Superior temporal gyrus (tissue), 1 donor: Measurements from ENCODE around the gene MTA2.
"Not testable (repeated sequence)": the region's sequence is repeated elsewhere in the genome, so short reads cannot be mapped to it uniquely, and the experiment has no call there.

Experiments used
- DNase-seq: peaks from one replicate; pipeline ENCODE4 v3.0.0-alpha.2; 2016; ENCODE audit errors: extremely low spot score

The MTA2 gene

DNA sequence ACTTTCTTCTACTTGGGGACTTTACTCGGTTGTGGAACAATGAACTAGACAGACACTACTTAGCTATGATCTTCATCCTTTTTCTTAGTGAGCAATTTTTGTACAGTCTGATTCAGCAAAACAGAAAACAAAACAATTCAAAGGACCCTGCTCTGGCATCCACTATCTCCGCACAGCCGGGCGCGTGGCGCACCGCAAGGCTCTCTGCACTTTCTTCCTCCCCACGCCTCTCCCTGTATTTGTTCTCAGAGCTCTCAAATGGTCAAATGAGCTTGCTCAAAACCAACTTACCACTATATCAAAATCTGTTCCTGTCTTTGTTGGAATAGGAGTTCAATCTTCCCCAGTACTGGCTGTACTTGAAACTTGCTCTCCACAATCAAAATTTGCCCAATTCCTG is 35.4 kb downstream of the MTA2 start:
- no peak for DNase-seq

DNA sequence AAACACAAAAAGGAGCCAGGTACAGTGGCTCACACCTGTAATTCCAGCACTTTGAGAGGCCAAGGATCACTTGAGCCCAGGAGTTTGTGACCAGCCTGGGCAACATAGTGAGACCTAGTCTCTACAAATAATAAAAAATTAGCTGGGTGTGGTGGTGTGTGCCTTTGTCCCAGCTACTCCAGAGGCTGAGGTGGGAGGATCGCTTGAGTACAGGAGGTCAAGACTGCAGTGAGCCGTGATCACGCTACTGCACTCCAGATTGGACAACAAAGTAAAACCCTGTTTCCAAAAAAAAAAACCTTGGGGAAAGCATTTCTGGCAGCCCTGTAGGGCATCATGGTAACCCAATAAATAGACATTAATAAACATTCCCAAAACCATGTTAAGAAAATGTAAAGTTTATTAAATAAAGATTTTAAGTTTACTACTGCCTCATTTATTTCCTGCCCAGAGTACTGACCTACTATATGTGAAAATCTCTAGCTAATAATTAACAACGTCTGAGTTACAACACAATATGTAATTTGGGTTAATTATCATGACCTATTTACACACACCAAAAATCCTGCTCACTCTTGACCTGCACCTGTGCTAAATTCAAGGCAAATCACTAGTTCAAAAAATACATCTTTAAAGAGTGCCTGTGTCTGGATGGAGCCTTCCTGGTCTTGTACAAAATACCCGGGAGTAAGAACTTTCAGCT is 36.4 kb downstream of the MTA2 start:
- DNase-seq, result no peak

DNA sequence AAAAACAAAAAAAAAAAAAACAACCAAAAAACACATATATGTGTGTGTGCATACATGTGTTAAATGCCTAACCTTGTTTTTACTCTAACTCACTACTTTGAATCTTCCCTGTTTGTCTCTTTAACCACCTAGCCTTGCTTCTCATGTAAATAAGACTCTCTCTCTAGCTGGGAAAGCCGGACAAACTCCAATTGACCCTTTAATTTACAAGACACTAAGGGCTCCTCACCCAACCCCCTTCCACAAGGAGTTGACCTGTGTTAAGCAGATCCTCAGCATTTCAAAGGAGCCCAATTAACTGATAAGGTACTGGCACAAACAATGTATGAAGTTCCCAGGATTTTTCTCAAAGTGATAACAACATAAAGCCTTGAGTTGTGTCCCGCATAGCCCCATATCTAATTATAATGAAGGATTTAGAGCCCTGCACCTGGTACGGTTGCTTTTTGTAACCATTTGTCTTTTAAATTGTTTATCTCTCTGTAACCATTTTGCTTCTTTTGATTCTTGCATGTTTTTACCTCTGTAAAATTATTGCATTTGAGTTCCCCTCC is 39.9 kb downstream of the MTA2 start:
- DNase-seq, result not testable (repeated sequence)

DNA sequence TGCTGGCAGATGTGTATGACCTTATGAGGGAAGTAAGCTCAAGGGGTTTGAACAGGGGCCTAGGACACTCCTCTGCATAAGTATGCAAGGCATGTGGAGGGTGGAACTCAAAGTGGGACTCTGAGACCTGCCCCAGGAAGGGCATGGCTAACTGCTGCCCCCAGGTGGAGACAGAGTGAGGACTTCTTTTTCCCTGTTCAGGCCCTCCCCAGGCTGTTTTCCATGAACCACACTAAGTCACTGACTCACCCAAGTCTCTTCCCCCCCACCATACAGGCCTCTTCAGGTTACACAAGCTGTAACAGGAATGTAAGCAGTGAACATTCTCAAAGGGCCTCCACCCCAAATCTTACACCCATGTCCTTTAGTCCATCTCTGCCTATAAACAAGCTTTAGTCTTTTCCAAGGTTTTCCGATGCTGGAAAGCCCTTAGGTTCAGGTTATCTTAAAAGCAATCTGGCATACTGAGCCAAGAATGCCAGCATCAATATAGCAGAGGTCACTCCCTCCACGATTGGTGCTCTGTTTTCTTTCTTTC is 41.0 kb downstream of the MTA2 start:
- peak; percentile 41 for DNase-seq

DNA sequence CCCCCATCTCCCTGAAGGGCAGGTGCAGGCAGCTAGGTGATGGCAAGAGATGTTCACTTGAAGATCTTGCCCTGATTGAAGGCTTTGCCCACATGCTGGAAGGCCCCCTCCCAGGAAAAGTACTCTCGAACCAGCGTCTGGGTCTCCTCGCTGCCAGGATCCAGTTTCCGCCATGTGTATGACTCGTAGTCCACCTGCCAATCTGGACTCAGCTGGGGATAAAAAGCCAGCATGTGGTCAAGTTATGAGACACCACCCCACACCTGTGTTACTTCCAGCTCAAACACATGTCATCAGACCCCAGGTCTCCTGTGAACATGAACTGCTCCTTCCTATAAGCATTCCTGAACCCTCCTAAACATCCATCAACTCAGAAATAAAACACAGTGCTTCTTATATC is 42.0 kb downstream of the MTA2 start:
- DNase-seq, result not testable (repeated sequence)

DNA sequence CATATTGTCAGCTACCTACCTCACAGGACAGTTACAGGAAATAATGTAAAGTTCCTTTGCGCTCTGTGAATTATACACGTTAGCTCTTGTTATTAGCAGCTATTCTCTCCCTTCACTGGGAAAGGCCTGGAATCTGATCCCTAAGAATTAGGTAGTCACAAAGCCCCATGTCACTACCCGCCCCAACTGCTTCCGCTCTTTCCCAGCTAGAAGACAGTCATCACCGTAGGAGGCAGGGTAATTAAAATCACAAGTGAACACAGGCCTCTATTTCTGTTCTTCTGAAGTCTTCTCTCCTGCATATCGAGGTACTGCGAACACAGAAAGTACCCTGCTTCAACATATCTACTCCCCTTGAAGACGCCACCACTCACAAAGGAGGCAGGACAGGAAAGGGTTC is 42.5 kb downstream of the MTA2 start:
- DNase-seq, result no peak

DNA sequence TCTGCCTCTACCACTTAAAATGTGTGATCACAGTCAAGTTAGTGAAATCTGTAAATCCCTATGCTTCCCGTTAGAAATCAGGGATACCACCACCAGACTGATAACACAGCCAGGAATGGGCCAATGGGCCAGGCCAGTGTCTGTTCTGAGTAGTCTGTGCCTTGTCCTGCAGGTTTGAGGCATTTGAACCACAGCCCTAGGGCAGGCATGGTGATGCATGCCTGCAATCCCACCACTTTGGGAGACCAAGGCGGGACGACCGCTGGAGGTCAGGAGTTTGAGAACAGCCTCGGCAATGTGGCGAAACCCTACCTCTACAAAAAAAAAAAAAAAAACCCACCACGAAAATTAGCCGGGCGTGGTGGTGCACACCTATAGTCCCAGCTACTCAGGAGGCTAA is 43.0 kb downstream of the MTA2 start:
- no peak for DNase-seq

DNA sequence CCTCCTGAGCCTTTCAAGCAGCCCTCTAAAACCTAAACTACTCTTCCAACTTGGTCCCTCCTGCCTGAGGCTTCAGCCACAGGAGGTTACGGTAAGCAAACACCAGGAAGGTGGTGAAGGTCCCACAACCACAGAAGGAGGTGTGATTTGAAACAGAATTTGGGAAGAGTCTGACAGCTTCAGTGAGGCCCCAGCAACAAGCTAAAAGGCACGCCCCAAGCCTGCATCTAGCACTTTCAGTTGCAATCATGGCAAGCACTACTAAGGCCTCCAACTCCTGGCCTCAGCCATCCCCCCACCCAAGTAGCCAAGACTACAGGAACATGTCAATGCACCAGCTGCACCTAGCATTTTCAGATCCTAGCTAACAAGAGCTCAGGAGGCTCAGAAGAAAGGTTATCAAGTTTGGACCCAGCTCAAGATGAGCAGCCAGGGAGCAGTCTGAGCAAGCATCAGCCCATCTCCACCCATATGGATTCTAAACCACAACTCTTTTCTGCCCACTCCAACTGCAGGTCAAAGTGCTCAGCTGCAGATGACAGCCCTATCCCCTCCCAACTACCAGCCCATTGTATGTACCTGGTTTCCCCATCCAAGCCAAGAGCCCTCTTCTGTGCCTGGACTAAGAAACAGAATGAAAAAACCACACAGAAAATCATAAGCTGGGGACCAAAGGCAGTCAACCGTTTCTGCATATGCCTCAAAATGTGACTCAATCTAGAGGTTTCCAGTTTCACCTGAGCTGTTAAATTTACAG is 44.6 kb downstream of the MTA2 start:
- no peak for DNase-seq

DNA sequence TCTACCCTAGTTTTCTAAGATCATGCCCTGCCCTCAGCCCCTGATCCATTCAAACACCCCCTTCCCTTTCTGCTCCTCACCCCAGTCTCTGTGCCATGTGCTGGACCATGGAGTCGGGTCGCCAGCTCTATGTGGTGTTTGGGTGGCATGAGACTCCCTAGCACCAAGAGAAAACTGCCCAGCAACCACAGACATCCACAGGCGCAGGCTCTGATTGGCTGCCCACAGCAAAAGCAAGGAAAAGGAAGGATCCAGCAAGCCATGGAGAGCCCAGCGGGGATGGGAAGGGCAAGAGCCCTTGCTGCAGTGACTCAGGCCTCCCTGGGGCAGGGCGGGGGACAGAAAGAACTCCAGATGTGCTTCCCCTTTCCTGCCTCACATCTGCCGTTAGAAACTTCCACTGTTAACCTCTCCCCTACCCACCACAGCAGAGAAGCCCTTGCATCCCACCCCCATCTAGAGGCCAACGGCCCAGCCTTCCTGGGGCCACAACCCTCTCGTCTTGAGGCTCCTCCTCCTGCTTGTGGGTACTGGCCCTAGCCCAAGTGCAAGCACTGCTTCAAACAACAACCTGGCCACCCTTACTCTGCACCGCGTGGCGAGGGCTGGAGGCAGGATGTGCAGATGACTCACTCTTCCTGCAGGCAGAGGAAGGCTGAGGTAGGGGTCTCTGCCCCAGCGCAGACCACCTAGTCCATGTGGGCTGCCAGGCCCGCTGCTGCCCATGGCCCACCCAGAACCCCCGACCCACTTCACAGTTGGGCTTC is 45.4 kb downstream of the MTA2 start:
- DNase-seq, result peak; percentile 66

DNA sequence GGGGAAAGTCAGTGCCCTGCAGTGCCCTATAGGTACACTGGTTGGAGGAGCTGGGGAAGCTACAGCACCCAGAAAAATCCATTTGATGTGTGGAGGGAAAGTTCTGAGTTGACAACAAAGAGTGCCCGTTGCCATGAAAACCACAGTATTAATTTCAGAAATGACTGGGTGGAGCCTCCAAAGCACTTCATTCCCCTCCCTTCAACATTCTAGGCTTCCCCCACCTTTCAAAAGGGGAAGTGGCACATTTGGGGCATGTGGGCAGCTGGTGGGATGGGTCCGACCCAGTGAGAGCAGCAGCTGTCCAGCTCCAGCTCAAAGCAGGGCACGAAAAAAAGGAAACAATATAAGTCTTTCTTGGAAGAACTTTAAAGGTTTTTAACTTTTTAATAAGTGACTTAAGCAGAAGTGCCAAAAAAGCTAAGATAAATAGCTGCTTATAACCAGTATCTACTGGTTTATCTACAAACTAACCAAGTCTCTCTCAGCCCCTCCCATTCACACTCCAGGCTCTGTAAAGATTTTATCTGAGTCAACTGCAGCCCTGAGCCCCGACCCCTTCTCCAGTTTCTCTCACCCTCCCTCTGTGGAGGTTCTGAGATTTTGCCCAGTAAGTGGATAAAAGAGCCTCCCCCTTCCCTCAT is 46.1 kb downstream of the MTA2 start:
- DNase-seq, result no peak

DNA sequence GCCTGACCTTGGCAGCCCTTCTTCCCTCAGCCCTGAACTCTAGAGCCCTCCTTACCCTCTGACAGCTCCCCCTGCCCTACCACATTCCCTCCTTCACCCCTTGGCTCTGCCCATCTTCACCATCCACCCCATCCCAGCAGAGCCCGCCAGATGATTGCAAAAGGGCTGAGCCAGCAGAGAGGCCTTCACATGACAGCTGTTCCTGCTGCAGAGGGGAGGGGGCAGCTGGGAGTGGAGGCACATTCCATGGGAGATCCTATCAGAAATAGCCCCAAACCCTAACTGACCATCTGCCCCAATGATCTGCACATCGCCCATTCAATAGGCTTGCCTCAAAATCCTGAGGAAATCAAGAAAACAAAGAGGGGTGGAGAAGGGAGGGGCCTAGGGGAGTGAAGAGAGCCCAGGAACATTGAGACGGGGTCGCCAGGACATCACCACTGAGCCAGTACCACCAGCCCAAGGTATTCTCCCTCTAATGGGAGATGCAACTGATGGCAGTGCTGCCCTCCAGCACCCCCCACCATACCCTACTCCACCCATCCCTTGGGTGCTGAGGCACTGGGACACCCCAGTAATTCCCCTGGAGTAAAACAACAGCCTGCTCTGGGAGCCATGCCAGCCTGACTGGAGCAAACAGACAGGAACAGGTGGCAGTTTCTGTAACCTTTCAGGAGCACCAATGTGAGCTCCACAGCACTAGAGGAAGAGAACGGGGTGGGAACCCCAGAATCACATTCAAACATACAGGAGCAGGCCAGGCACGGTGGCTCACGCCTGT is 47.1 kb downstream of the MTA2 start:
- DNase-seq, result no peak

DNA sequence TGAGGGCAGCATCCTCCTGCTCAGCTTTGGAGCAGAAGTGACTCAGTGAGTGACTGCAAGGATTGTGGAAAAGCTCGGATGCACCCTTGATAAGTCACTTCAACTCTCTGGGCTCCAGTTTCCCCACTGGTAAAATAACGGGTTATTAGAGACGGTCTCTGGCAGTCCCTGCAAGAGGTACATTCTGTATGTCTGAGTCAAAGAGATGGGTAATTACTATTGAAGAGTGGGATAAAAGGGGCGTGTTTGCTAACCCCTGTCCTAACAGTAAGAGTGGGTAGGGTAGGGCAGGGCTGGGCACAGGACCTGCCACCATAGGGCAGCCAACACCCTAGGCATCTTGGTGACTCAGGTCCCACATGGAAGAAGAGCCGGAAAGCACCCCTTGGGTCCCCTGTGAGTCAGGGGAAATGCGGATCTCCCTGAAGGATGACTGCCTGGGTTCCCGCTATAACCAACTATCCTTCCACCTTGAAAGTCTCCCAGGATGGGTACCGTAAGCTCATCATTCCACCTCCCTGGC is 47.8 kb downstream of the MTA2 start:
- no peak for DNase-seq

DNA sequence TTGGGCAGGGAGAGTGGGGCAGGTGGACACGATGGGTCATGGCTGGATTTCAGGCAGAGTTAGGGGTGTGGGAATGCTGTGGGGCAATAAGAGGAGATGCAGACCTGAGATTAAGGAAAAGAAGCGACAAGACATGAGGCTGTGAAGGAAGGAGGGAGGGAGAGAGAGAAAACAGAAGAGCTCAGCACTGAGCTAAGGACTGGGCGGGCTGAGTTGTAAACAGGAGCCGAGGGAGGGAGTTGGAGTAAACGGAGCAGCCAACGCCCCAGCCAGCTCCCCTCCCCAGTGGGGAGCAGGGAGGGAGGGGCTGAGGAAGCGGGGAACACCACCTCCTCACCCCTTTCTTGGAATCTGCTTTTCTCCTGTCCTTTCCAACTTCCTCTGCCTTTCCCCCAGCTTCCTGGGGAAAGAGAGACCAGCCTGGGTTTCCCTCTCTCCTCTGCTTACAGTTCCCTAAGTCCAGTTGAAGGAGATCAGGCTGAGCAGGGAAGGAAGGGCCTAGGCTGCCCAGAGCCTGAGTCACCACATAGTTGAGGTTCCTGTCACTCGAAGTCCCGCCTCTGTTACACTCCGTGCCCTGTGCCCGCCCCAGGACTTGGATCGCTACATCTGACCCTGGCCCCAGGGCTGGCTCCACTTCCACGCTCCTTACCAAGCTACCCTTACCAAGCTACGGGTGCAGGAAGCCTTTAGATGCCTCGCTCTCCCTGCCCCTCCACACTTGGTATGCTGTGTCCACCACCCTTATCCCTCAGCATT is 48.4 kb downstream of the MTA2 start:
- no peak for DNase-seq

DNA sequence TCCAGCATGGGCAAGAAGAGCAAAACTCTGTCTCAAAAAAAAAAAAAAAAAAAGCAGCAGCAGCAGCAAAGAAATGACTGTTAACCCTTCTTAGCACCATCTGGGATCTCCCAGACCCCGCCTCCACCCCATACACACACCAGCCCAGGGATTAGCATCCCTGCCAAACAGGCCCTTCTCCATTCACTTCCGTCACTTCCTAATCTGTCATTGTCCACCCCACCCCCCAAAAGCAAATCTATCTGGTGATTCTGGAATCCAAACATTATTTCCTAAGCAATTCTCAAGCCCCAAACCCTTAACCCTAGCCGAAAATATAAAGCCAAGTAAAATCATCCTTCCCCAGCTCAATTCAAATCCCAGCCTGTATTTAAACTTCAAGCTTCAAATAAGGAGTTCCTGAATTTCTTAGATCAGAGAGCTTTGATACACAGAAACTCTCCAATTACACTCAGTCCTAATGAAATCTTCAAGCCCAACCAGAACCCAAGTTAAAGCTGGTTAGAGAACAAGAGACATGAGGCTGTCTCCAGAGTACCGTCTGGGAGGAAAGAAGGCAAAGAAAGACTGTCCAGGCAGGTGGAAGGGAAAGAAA is 49.1 kb downstream of the MTA2 start:
- DNase-seq, result no peak

DNA sequence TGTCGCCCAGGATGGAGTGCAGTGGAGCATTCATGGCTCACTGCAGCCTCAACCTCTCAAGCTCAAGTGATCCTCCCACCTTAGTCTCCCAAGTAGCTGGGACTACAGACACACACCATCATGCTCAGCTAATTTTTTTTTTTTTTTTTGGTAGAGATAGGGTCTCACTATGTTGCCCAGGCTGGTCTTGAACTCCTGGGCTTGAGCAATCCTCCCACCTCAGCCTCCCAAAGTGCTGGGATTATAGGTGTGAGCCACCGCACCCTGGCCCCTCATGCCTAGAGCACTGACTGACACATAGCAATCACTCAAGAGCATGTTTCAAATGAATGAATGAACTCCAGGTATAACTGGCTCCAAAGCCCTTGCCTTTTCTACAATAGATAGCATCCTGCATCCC is 51.2 kb downstream of the MTA2 start:
- not testable (repeated sequence) for DNase-seq

DNA sequence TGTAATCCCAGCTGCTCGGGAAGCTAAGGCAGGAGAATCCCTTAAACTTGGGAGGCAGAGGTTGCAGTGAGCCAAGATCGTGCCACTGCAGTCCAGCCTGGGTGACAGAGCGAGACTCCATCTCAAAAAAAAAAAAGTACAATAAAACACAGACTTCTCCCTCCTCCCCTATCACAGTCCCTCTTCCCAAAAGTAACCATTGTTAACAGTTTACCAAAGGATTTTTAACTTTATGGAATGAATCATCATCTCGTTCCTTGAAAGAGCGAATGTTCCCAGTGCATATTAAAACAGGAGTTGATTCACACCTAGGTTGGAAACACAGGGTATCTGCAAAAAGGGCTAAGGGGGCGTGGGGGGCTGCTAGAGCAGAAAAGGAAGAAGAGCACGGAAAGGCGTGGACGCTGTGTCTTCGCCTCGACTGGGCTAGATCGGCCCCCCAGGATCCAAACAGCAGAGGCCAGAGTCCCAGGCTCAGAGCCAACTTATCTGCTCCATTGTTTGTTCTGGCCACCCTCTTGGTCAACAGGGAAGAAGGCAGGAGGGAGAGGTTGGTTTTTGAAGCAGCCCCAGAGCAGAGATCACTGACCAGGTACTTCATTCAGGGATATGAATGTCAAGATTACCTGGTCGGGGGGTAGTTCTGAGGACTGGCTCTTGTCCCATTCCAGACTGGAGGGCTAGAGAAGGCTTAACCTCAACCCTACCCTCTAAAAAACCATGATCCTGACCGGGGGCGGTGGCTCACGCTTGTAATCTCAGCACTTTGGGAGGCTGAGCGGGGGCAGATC is 52.9 kb downstream of the MTA2 start:
- DNase-seq, result no peak

DNA sequence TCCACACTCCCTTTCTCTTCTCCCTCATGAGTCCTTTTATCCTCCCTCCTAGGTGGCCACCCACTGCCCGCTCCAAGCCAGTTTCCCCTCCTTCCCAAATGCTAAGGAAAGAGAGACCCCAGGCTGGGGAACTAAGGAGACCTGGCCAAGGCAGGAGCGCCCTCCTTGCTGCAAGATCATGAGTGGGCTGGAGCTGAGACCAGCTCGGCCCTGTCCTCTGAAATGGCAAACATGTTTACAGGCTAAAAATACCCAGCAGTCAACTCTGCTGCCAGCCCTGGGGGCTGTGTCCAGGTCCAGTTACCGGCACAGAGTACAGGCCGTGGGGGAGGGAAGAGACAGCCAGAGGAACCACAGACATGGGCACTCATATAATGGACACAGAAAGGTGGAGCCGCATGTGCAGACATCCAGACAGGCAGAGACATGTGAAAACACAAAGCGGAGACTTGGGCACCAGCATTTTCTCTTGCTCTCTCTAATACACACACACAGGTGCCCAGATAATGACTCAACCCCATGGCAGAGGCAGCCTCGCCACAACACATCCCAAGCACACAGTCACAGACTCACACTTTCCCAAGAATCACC is 53.9 kb downstream of the MTA2 start:
- no peak for DNase-seq

DNA sequence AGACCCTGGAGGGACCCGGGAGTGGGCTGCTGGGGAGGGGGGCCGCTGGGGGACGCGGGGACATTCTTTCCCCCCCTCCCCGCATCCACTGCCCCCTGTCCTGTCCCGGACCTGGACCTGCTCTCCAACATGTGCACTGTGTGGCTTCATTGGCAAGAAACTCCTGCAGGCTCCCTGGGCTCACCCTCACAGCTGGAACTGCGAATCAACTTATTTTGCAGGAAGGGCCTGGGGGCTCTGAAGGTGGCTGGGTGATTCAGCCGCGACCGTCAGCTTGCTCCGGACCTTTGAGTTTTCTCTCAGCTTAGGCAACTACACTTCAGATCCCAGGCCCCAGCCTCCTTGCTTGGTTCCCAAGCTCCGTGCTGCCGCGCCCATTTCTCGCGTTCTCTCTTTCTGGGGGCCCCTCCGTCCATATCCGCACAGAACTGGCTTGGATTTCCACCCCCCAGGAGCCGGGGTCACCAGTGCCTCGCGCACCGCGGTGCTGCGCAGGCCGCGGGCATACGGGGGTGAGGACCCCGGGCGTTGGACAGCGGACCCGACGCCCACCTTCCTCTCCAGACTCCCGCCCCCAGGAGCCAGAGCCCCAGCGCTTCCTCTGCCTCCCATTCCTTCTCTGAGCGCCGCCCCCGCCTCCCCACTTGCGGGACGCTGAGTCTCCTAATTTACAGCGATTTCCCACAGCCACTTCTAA is 54.6 kb downstream of the MTA2 start:
- no peak for DNase-seq
